MCF 10A (cell line): Measurements from ENCODE around the gene TRIM26. TPM values are rescaled to one million over a fixed set of nuclear protein-coding genes. Genes with fewer than 3 reads are reported as not detected.

Experiments
- BruUV-seq: library from RNA; stranded (reverse); fragments of 400-500 nt; replicated peaks from 2 replicates; lab custom pipeline; 2021; lab: Mats Ljungman, UMichigan
- CTCF ChIA-PET: fragments of 300-600 bp; sonication (Branson Sonifier 250); formaldehyde crosslinking; extraction: SDS; loops from one replicate; lab custom pipeline; 2021; ENCODE audit warnings: antibody characterized with exemption, inconsistent platforms; lab: Yijun Ruan, JAX
- POLR2A ChIA-PET: fragments of 300-600, 350-650 bp; sonication (Branson Sonifier 250); formaldehyde crosslinking; extraction: SDS; loops from one replicate; lab custom pipeline; 2020; ENCODE audit warnings: antibody characterized with exemption, inconsistent platforms; lab: Yijun Ruan, JAX
- DNase-seq: peaks from one replicate; pipeline ENCODE4 v3.0.0-alpha.2; 2018; ENCODE audit not compliant: unreplicated experiment
- H3K27ac Mint-ChIP-seq: one replicate; pipeline ENCODE4 v1.8.0; 2022; ENCODE audit warnings: mild to moderate bottlenecking, low read depth, mixed read lengths; ENCODE audit not compliant: unreplicated experiment
- H3K27me3 Mint-ChIP-seq: one replicate; pipeline ENCODE4 v1.8.0; 2022; ENCODE audit warnings: mixed read lengths; ENCODE audit not compliant: insufficient read depth, unreplicated experiment
- H3K36me3 Mint-ChIP-seq: one replicate; pipeline ENCODE4 v1.8.0; 2022; ENCODE audit warnings: mild to moderate bottlenecking, moderate library complexity, mixed read lengths; ENCODE audit not compliant: insufficient read depth, unreplicated experiment
- H3K4me1 Mint-ChIP-seq: one replicate; pipeline ENCODE4 v1.8.0; 2022; ENCODE audit warnings: mixed read lengths; ENCODE audit not compliant: insufficient read depth, unreplicated experiment
- H3K4me3 Mint-ChIP-seq: one replicate; pipeline ENCODE4 v1.8.0; 2022; ENCODE audit warnings: mild to moderate bottlenecking, moderate library complexity, mixed read lengths; ENCODE audit not compliant: unreplicated experiment
- H3K9me3 Mint-ChIP-seq: one replicate; pipeline ENCODE4 v1.8.0; 2022; ENCODE audit warnings: mixed read lengths; ENCODE audit not compliant: unreplicated experiment
- intact Hi-C: fragments of 100-400 bp; cut with micrococcal nuclease; formaldehyde crosslinking; loops from 2 replicates; pipeline ENCODE4 v1.14.1; 2022
- total RNA-seq: library from RNA; stranded (reverse); gene quantifications from 2 replicates; pipeline ENCODE4 v1.2.3, GENCODE V29; 2022
- TF ChIP-seq, protein P1 (sequence below): fragments of 200-600 bp; IDR thresholded peaks from one replicate; pipeline ENCODE4 v1.8.0; 2022; ENCODE audit warnings: antibody characterized with exemption, mild to moderate bottlenecking; ENCODE audit not compliant: unreplicated experiment

Gene TRIM26
- total RNA-seq, 1 experiment from 2014 or later, result 60.6 TPM

DNA sequence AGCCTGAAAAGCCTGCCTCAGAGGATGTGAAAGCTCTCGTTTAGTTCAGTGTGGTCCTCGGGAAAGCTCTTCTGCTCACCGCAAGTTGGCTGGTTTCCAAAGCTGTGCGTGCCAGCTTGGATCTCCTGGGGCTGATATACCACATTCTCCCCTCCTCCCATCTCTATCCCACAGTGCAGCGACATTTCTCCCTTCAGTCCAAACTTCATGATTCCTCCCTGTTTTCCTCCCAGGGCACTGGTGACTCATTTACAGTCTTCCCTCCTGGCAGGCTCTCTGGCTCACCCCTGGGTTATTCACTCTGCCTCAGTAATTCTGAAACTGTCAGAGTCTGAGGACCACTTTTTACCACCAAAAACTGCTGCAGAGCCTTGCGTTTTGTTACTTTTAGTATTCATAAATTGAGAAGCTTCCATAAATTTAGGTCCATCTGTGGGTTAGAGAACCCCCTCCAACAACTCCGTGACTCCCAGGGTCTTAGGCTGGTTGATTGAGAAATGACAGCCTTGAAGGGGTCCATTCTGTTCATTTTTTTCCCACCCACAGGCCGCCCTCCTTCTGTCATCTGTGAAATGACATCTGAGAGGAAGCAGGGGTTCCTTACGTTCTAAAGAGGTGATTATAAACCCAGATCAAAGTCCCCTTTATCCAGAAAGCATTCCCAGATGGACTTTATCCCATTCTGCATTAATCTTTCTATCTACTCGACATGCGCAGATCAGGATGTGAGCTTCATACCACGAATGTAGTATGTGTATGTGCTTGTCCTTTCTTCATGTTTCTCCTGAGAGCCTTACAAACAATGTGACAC is 58.3 kb downstream of the TRIM26 start:
- H3K36me3 Mint-ChIP-seq, result no peaks in the 10 kb centered on the region
- DNase-seq, result peak; percentile 93
- intact Hi-C loops, result no loop called here
- ChIA-PET POLR2A (interaction anchor here (0.6 to 3.9 kb wide), 8 partner anchors 13 to 173 kb away, joined by 3 to 17 read pairs (median 4); partner anchors contain the start of genes POLR1H and PPP1R11), CTCF (interaction anchor here (0.6 to 2.5 kb wide), 6 partner anchors 12 to 505 kb away, joined by 3 to 25 read pairs (median 6); no protein-coding TSS in a partner anchor)
- H3K4me3 Mint-ChIP-seq, result peak overlapping the region; percentile 5
- no peaks in the 10 kb centered on the region for H3K27me3 Mint-ChIP-seq
- no peaks in the 10 kb centered on the region for H3K9me3 Mint-ChIP-seq
- H3K4me1 Mint-ChIP-seq, result peaks cover 26% of the 10 kb centered on the region
- peak overlapping the region; percentile 44 for H3K27ac Mint-ChIP-seq
- BruUV-seq, result no TSS peak
- TF ChIP-seq, protein P1, sequence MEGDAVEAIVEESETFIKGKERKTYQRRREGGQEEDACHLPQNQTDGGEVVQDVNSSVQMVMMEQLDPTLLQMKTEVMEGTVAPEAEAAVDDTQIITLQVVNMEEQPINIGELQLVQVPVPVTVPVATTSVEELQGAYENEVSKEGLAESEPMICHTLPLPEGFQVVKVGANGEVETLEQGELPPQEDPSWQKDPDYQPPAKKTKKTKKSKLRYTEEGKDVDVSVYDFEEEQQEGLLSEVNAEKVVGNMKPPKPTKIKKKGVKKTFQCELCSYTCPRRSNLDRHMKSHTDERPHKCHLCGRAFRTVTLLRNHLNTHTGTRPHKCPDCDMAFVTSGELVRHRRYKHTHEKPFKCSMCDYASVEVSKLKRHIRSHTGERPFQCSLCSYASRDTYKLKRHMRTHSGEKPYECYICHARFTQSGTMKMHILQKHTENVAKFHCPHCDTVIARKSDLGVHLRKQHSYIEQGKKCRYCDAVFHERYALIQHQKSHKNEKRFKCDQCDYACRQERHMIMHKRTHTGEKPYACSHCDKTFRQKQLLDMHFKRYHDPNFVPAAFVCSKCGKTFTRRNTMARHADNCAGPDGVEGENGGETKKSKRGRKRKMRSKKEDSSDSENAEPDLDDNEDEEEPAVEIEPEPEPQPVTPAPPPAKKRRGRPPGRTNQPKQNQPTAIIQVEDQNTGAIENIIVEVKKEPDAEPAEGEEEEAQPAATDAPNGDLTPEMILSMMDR, result no peak

DNA sequence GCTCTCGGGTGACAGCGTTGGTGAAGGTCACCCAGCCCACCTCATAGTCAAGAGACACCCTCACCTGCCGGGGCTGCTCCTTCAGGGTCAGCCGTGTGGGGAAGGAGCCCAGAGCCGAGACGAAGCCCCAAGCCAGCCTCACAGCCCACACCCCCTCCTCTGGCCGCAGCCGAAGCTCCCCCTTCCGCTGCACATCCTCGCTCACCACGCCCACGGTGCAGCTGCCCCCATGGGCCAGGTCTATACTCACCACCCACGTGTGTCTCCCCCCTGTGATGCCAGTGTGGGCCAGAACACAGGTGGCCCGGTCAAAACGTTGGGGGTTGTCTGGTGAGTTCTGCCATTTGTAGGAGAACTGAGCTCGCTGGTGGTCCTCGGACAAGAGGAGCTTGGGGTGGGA is 59.1 kb downstream of the TRIM26 start:
- H3K4me1 Mint-ChIP-seq, result peaks cover 26% of the 10 kb centered on the region
- no TSS peak for BruUV-seq
- no peak for DNase-seq
- TF ChIP-seq, protein P1, result no peak
- no peaks in the 10 kb centered on the region for H3K27me3 Mint-ChIP-seq
- no peak overlapping the region for H3K27ac Mint-ChIP-seq
- CTCF ChIA-PET, result interaction anchor here (0.6 to 2.5 kb wide), 5 partner anchors 13 to 51 kb away, joined by 3 to 25 read pairs (median 6); no protein-coding TSS in a partner anchor
- intact Hi-C loops, result no loop called here
- no peaks in the 10 kb centered on the region for H3K9me3 Mint-ChIP-seq
- POLR2A ChIA-PET, result interaction anchor here (0.6 to 3.9 kb wide), 4 partner anchors 13 to 93 kb away, joined by 3 to 17 read pairs (median 4); partner anchors contain the start of genes POLR1H and PPP1R11
- no peaks in the 10 kb centered on the region for H3K36me3 Mint-ChIP-seq
- H3K4me3 Mint-ChIP-seq, result no peak overlapping the region

DNA sequence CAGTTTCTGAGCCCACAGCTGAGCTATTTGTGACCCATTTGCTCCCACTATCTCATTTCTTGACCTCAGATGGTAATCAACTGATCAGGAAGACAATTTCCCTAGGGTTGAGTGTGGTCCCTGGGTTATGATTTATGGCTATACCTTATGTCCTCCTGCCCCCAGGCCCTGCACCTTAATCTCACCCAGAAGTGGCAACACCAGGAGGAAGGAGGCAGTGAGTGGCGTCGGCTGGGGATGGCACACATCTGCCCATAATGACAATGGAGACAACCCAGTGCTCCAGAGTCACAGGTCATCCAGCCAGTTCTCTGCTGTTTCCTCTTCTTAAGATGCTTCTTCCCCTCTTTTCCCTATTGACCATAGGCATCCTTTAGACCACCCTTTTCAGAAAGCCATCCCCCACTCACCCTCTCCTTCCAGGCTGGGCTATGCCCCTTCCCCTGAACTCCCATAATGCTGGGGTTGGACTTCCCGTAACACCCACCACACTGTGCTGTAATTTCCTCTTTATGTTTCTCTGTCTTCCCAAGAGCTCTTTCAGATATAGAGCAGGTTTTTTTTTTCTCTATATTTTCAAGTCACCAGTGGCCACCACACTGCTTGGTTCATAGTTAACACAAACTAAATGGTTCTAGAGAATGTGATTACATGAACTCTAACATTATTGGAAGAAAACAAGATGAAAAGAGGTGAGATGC is 60.1 kb downstream of the TRIM26 start:
- Mint-ChIP-seq H3K4me3 (no peak overlapping the region), H3K36me3 (no peaks in the 10 kb centered on the region), H3K27me3 (no peaks in the 10 kb centered on the region), H3K4me1 (peaks cover 26% of the 10 kb centered on the region), H3K27ac (no peak overlapping the region), H3K9me3 (no peaks in the 10 kb centered on the region)
- TF ChIP-seq, protein P1, result no peak
- ChIA-PET POLR2A (interaction anchor here (0.7 kb wide), 1 partner anchor 79 kb away, joined by 5 read pairs; no protein-coding TSS in a partner anchor), CTCF (interaction anchor here (2.3 kb wide), 1 partner anchor 22 kb away, joined by 18 read pairs; no protein-coding TSS in a partner anchor)
- no peak for DNase-seq
- BruUV-seq, result no TSS peak
- intact Hi-C loops, result no loop called here
